ENCODE data around the gene KBTBD4. TPM values are rescaled to one million over a fixed set of nuclear protein-coding genes. Genes with fewer than 3 reads are reported as not detected.

The KBTBD4 gene
- total RNA-seq, 1 experiment from 2014 or later = 15.9 TPM

GRCh38 chr11:47587039-47587716, 8.4 kb upstream of the KBTBD4 start:
- WGBS (ENCODE audit: extremely low coverage, insufficient read length, low lambda C conversion rate) = no CpG with 5 or more reads among the region's 6 CpGs
- no peak for DNase-seq
- Mint-ChIP-seq H3K36me3 (ENCODE audit: insufficient read depth in 1 of 3, low read depth in 3 of 3) (peaks cover 19 to 31% (median 25%) of the 10 kb centered on the region in 3 experiments; a peak in 6 of 7 replicates), H3K4me3 (no peak overlapping the region), H3K27ac (peak overlapping the region in 2 of 3 experiments; percentile 19 to 39; a peak in 3 of 7 replicates), H3K4me1 (peaks cover 0 to 6% of the 10 kb centered on the region in 2 experiments; a peak in 2 of 4 replicates), H3K27me3 (ENCODE audit: low read depth) (peaks cover 5% of the 10 kb centered on the region), H3K9me3 (no peaks in the 10 kb centered on the region; a peak in 1 of 5 replicates)
- Histone ChIP-seq H3K79me2 (ENCODE audit: insufficient read depth, low read length) (no peaks in the 10 kb centered on the region), H4K91ac (ENCODE audit: insufficient read length, low read depth, low read length) (no peak overlapping the region), H2AK5ac (ENCODE audit: insufficient read length, low read length) (no peak overlapping the region), H2BK12ac (ENCODE audit: insufficient read length, low read depth, low read length) (no peak overlapping the region), H3K79me1 (ENCODE audit: insufficient read depth, low read depth, low read length, poor library complexity, severe bottlenecking) (no peaks in the 10 kb centered on the region), H3K4ac (ENCODE audit: low read depth, low read length) (no peak overlapping the region), H3K14ac (ENCODE audit: insufficient read depth, low read length) (no peak overlapping the region; the same call in 1 of the 2 replicates), H3K23ac (ENCODE audit: insufficient read length, low read depth, low read length) (no peak overlapping the region), H3K4me2 (ENCODE audit: insufficient read depth, insufficient read length, low read length) (no peak overlapping the region), H3K9ac (ENCODE audit: extremely low read depth, insufficient read length, low read length) (no peak overlapping the region), H2AFZ (ENCODE audit: low read length) (no peak overlapping the region), H3K27ac (ENCODE audit: insufficient read length, low read depth, low read length) (no peak overlapping the region), H3K9me3 (ENCODE audit: control insufficient read depth, low read depth, low read length) (no peaks in the 10 kb centered on the region), H2BK120ac (ENCODE audit: low read depth, low read length, poor library complexity, severe bottlenecking) (no peak overlapping the region), H3K27me3 (ENCODE audit: insufficient read depth, low read length) (no peaks in the 10 kb centered on the region), H2BK15ac (ENCODE audit: low read depth, low read length) (no peak overlapping the region), H4K5ac (ENCODE audit: insufficient read length, low read depth, low read length) (no peak overlapping the region), H4K8ac (replicated peaks; ENCODE audit: insufficient read length, low read depth, low read length) (no peak overlapping the region), H3K18ac (ENCODE audit: insufficient read length, low read depth, low read length) (no peak overlapping the region), H2BK20ac (ENCODE audit: low read depth, low read length, poor library complexity, severe bottlenecking) (no peak overlapping the region), H3K4me1 (ENCODE audit: insufficient read depth, low read length) (no peaks in the 10 kb centered on the region), H3K23me2 (ENCODE audit: insufficient read length, low read depth, low read length, poor library complexity, severe bottlenecking) (no peaks in the 10 kb centered on the region), H3K56ac (ENCODE audit: insufficient read length, low read depth, low read length) (no peak overlapping the region), H4K20me1 (ENCODE audit: control insufficient read depth, insufficient read depth, insufficient read length) (no peaks in the 10 kb centered on the region), H2BK5ac (ENCODE audit: insufficient read length, low read length) (no peak overlapping the region), H3T11ph (ENCODE audit: low read length) (no peak overlapping the region)
- TF ChIP-seq, protein P1, sequence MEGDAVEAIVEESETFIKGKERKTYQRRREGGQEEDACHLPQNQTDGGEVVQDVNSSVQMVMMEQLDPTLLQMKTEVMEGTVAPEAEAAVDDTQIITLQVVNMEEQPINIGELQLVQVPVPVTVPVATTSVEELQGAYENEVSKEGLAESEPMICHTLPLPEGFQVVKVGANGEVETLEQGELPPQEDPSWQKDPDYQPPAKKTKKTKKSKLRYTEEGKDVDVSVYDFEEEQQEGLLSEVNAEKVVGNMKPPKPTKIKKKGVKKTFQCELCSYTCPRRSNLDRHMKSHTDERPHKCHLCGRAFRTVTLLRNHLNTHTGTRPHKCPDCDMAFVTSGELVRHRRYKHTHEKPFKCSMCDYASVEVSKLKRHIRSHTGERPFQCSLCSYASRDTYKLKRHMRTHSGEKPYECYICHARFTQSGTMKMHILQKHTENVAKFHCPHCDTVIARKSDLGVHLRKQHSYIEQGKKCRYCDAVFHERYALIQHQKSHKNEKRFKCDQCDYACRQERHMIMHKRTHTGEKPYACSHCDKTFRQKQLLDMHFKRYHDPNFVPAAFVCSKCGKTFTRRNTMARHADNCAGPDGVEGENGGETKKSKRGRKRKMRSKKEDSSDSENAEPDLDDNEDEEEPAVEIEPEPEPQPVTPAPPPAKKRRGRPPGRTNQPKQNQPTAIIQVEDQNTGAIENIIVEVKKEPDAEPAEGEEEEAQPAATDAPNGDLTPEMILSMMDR (conservative IDR thresholded peaks at IDR 0.05) = no peak
